ENCODE measurements around the gene TBKBP1.
A peak's percentile ranks its signal among the peaks of the same experiment; 100 is the strongest.

Gene TBKBP1

DNA sequence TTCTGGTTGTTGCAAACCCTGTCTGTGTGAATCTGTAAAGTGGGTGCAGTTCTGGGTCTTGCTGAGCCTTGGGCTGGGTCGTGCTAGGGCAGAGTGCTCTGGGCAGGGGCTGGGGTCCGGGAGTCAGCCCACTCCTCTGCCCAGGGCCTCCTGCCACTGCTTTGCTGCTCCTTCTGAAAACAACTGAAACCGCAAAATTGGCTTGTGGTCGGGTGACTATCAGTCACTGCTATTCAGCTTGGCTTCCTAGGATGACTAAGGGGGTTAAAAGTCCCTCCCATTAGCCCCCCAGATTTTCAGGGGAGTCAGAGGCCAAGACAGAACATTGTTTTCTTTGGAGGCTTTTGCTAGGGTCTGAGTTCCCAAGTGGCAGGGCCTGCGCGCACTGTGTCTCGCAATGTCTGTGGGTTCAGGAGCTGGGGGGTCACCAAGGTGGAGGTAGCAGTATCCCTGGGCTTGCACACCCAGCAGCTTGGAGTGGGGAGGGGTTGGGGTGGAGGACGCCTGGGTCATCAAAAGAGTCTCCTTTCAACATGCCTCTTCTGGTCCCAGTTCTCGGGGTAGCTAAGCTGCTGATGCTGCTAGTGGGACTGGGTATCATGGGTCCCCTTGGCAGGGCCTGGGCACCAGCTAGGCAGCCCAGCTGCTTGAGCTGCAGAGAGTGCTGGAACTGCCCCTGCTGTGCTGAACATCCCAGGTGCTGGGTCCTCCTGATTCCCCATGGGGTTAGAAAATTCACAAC lies 25.6 kb downstream of the TBKBP1 start:
- TF ChIP-seq, protein P1, sequence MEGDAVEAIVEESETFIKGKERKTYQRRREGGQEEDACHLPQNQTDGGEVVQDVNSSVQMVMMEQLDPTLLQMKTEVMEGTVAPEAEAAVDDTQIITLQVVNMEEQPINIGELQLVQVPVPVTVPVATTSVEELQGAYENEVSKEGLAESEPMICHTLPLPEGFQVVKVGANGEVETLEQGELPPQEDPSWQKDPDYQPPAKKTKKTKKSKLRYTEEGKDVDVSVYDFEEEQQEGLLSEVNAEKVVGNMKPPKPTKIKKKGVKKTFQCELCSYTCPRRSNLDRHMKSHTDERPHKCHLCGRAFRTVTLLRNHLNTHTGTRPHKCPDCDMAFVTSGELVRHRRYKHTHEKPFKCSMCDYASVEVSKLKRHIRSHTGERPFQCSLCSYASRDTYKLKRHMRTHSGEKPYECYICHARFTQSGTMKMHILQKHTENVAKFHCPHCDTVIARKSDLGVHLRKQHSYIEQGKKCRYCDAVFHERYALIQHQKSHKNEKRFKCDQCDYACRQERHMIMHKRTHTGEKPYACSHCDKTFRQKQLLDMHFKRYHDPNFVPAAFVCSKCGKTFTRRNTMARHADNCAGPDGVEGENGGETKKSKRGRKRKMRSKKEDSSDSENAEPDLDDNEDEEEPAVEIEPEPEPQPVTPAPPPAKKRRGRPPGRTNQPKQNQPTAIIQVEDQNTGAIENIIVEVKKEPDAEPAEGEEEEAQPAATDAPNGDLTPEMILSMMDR (IDR thresholded peaks at IDR 0.05; ENCODE audit: control insufficient read depth, insufficient read depth, low read depth, low read length, missing control alignments), result no peak
- DNase-seq (ENCODE audit: low read depth), result peak; percentile 24
- H3K4me3 ChIP-seq (ENCODE audit: control insufficient read depth, low read depth, low read length), result no peak overlapping the region

DNA sequence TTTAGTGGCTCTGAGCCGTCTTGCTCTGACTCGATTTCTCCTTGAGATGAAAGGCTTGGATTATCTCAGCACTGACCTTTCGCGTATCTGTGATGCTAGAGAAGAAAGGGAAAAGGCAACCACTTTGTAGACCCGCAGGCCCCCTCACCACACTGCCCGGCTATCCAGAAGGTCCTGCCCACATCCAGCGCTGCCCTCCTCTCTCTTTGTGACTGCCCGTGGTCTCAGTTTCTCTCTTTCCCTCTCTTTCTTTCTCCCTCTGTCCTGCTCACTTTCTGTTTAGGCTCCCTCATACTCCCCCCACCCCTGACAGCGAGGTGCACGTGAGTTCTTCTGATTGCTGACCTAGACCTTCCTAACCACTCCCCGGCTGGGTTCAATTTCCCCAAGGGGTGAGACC lies 26.2 kb downstream of the TBKBP1 start:
- TF ChIP-seq, protein P1 (IDR thresholded peaks at IDR 0.05; ENCODE audit: control insufficient read depth, insufficient read depth, low read depth, low read length, missing control alignments), result no peak
- no peak overlapping the region for H3K4me3 ChIP-seq (ENCODE audit: control insufficient read depth, low read depth, low read length)
- DNase-seq (ENCODE audit: low read depth), result no peak

DNA sequence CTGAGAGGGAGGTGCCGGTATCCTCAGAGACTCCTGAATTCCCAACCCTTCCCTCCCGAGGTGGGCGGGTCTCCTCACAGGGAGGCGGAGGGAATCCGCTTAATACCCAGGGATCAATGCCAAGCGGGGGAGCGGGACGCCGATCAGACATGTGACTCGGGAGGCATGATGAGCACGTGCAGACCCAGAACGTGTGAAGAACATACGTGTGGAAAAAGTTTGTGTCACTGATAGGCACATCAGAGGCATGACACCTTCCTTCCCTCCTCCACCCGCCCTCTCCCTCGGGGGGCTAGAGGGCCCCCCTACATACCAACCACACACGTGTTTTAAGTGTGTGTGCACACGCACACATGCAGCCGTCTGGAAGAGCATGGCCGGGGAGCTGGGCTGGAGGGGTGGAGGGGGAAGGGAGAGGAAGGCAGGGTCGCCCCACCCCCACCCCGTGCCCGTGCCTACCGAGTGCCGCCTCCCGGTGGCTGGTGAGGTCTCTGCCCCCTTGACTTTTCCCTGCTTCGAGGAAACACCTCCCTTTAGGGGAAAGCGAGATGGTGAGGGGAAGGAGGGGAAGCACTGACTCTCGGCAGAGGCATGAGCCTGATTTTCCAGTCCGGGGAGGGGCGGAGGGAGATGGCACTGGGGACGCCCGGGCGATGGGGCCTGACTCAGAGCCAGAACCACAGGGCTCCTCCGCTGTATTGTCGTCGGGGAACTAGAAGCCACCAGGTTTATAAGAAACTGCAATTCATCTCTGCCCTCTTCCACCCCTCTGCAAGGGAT lies 27.0 kb downstream of the TBKBP1 start:
- TF ChIP-seq, protein P1 (IDR thresholded peaks at IDR 0.05; ENCODE audit: control insufficient read depth, insufficient read depth, low read depth, low read length, missing control alignments), result no peak
- H3K4me3 ChIP-seq (ENCODE audit: control insufficient read depth, low read depth, low read length), result no peak overlapping the region
- no peak for DNase-seq (ENCODE audit: low read depth)

DNA sequence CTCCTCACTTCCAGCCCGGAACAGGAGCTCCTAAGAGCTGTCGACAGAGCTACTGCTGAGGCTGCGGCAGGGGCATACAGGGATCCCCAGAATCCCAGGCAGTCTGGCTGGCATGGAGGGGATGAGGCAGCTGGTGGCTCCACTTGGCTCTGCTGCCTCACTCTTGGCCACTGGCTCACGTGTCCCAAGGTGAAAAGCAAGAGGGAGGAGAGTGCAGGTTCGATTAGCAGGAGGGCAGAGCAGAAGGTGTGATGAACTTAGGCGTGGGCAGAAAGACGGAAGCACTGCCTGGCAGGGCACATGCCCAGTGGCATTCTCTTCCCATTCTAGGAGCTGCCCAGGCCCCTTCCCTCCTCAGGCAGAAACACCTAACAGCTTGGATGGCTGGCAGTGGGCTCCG lies 27.8 kb downstream of the TBKBP1 start:
- no peak for DNase-seq (ENCODE audit: low read depth)
- TF ChIP-seq, protein P1 (IDR thresholded peaks at IDR 0.05; ENCODE audit: control insufficient read depth, insufficient read depth, low read depth, low read length, missing control alignments), result no peak
- no peak overlapping the region for H3K4me3 ChIP-seq (ENCODE audit: control insufficient read depth, low read depth, low read length)

DNA sequence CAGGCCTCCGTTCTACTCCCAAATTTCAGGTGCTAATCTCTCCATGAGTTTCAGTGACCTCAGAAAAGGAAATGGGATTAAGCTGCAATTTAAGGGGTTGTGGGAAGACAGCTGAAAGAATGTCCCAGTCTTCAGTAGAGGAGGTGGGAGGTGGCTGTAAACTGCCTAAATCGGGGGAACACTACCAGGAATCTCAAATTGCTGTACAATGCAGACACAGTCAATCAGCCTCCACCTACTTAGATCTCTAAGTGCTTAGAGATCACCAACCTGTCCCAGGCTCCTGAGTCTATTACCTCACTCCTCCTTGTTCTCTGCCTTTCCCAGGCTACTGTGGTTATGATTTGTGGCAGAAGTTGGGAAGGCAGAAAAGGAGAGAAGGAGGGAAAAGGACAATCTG lies 30.7 kb downstream of the TBKBP1 start:
- DNase-seq (ENCODE audit: low read depth), result no peak
- TF ChIP-seq, protein P1 (IDR thresholded peaks at IDR 0.05; ENCODE audit: control insufficient read depth, insufficient read depth, low read depth, low read length, missing control alignments), result no peak
- no peak overlapping the region for H3K4me3 ChIP-seq (ENCODE audit: control insufficient read depth, low read depth, low read length)

DNA sequence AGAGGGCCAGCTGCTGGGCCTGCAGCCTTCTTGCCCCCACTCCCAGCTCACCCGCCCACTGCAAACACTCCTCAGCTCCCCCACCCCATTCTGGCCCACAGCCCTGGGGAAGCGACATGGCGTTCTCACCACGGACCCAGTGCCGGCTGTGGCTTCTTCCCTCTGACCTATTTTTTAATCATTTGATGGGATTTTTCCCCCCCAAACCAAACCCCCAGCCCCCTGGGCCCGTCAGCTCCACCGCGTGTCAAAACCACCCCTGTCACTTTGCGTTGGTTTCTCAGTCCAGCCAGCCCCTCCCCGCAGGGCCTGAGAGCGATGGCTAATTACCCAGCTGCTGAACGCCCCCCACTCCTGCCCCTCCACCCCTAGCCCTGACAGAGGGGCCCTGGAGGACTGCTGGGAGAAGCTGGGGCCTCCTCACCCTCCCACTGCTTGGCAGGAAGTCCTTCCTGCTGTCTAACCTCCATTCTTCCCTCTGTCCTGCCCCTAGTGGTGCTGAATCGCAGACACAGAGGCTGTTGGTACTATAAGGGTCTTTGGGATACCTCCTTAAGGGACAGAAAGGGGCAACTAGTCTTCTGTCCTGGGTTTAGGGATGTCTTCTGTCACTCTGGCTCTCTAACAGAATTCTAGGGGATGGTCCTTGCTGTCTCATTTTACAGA lies 31.6 kb downstream of the TBKBP1 start:
- DNase-seq (ENCODE audit: low read depth), result no peak
- TF ChIP-seq, protein P1 (IDR thresholded peaks at IDR 0.05; ENCODE audit: control insufficient read depth, insufficient read depth, low read depth, low read length, missing control alignments), result peak; percentile 13
- no peak overlapping the region for H3K4me3 ChIP-seq (ENCODE audit: control insufficient read depth, low read depth, low read length)
